GM18951 (cell line): ENCODE data around the gene RGR.

Experiments used
- POLR2A ChIP-seq: IDR thresholded peaks from 4 replicates; pipeline ENCODE4 v1.6.1; 2011; ENCODE audit warnings: mild to moderate bottlenecking; ENCODE audit not compliant: insufficient read length, insufficient read depth; ENCODE audit errors: extremely low read depth
- in situ Hi-C: fragments of 300-500 bp; cut with MboI; formaldehyde crosslinking; loops from one replicate; pipeline ENCODE4 v1.12.0; 2022; ENCODE audit warnings: low sequenced_read_pairs, mixed read lengths, inconsistent platforms; ENCODE audit not compliant: unreplicated experiment

Gene RGR

GRCh38 chr10:84254552-84255478 is 10.0 kb downstream of the RGR start:
- in situ Hi-C loops: no loop called here
- no peak for TF ChIP-seq POLR2A

DNA sequence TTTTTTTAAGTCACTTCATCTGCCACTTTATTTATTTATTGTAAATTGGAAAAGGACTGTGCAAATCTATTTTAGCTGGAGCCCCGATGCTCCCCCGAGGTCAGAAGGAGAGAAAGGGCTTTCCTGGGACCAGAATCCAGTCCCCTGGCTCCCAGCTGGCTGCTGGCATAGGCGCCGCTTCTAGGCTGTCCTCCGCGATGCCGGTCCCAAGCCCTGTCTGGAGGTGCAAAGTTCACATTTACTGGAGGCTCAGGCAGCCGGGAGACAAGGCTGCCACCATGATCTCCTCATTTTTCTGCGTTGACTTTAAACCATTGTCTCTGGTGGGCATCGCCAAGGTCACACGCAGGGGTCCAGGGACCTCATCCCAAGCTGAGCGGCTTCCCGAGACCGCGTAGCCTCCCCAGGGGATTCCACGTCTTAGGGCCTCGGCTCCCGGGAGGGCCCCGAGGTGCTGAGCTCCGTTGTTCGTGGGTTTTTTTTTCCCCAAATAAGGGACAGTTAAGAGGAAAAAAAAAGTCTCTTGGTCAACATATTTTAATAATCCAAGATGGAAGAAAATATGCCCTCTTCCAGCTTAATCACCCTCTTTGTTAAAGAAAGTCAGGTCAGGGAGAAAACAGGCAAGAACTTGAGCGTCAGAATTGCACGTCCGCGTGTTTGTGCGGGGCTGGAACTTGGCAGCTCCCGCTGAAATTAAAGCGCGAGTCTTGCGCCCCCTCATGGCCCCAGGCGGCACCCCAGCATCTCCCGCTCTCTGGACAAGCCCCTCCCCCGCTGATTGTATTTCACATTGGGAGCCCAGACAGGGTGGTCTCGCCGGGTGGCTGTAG is 11.9 kb downstream of the RGR start:
- TF ChIP-seq POLR2A: no peak
- in situ Hi-C loops: no loop called here

DNA sequence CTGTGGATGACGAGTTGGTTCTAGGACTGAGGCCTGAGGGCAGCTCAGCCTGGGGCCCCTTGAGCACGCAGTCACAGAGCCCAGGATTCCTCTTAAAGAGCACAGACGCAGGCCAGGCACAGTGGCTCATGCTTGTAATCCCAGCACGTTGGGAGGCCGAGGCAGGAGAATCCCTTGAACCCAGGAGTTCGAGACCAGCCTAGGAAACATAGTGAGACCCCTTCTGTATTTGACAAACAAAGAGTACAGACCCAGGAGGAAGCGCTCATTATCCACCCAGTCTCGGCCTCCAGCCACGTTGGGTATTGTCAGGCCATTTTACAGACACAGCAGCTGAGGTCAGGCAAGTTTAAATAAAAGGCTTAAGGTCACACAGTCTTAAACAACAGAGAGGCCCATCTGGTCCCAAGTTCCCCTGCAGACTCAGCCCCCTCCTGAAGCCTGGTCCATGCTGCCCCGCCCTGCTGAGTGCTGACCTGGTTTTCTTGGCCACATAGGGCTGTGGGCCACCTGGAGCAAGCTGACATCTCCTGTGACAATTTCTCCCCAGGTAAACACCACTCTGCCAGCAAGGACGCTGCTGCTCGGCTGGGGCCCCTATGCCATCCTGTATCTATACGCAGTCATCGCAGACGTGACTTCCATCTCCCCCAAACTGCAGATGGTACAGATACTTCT is 12.6 kb downstream of the RGR start:
- in situ Hi-C loops: no loop called here
- TF ChIP-seq POLR2A: no peak

DNA sequence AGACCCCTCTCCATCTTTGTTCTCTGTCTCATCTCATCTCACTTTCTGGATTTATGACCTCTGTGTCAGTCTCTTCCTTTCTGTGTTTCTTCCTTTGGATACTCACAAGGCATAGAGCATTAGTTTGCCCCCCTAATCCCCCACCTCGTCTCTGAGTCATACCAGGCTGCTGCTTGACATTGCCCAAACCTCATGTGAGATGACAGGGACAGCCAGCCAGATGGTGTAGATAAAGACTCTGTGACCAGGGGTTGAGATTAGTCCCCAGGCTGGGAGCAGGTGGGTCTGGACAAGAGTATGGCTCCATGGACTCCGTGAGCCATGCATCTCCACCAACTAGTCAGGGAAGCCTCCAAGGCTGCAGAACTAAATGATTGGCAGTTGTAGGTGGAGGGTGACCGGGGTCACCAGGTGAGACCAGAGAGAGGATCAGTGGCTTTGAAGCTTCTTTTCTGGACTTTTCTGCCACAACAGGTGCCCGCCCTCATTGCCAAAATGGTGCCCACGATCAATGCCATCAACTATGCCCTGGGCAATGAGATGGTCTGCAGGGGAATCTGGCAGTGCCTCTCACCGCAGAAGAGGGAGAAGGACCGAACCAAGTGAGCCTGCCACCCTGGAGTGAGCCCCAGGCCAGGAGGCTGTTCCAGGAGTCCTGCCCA is 13.3 kb downstream of the RGR start:
- TF ChIP-seq POLR2A: no peak
- in situ Hi-C loops: no loop called here

DNA sequence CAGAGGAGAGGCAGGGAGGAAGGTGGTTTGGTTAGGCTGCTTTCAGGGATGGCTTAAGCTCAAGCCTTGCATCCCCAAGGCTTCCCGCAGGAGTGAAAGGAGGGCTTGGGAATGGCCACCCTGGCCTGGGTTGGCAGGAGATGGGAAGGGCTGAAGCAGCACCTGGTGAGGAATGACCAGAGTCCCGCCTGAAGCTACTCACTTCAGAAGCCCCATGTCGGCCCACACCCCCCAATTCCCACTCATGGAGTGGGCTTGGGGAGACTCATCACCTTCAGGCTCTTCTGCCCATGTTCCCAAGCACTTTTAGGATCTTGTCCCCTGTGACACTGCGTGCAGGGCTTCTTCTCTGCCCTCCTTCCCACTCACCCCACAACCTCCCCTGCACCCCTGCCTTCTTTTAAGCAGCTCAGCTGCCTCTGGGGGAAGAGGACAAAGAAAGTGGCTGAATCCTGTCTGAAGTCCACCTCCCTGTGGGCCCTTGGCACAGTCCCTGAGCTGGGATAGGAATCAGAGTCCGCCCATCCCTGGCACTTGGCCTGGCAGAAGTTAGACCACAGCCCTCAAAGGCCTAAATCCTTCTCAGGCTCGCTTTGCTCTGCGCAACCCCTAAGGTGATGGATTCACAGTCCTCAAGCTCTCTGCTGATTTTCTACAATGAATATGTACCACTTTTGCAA is 16.5 kb downstream of the RGR start:
- no peak for TF ChIP-seq POLR2A
- in situ Hi-C loops: loop anchor here (10.0 kb wide), 2 partner anchors 103 to 273 kb away; no protein-coding TSS in a partner anchor

GRCh38 chr10:84262190-84262956 is 17.5 kb downstream of the RGR start:
- in situ Hi-C loops: loop anchor here (10.0 kb wide), 2 partner anchors 102 to 272 kb away; no protein-coding TSS in a partner anchor
- TF ChIP-seq POLR2A: no peak

GRCh38 chr10:84263716-84264115 is 18.9 kb downstream of the RGR start:
- in situ Hi-C loops: loop anchor here (10.0 kb wide), 2 partner anchors 101 to 271 kb away; no protein-coding TSS in a partner anchor
- no peak for TF ChIP-seq POLR2A

- in situ Hi-C loops: loop anchor here (10.0 kb wide), 2 partner anchors 100 to 270 kb away; no protein-coding TSS in a partner anchor
- TF ChIP-seq POLR2A: no peak
Observed at GRCh38 chr10:84264611-84265141, 19.8 kb downstream of the RGR start.

DNA sequence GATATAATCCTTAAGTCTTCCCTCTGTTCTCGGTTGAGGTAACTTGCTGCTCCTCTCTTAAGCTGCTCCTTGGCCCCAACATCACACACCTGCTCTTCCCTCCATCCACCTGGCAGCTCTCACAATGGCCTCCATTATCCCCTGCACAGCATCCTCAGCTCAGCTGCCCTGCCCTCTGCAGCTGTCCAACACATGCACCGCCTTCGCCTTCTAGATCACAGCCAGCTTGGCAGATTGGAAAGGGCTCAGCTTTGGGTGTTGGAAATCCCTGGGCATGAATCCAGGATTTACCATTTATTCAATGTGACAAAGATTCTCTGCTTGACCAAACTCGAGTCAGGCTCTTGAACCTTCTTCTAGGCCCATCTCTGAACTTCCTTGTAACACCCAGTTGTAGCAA is 20.6 kb downstream of the RGR start:
- TF ChIP-seq POLR2A: no peak
- in situ Hi-C loops: loop anchor here (10.0 kb wide), 2 partner anchors 99 to 269 kb away; no protein-coding TSS in a partner anchor

DNA sequence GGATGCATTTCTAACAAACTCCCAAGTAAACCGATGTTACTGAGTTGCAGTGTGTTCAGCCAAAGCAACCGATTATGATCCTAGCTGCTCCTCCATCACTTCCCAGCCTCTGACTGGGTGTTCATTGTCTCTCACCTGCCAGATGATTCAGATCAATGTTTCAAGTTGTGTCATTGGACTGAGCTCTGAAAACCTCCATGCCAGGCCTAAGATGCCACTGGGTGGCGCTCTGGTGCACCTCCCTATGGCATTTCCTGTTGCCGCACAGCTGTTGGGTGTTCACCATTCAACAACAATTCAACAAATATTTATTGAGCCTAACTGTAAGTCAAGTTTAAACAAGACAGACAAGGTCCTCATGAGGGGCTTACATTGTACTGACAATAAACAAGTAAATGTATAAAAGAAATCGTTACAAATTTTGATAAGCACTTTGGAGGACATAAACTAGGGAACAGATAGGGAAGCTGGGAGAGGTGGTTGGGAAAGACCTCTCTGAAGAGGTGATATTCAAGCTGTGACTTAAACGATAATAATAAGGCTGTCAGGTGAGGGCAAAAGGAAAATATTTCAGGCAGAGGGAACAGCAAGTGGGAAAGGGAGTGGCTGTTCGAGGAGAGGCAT is 22.8 kb downstream of the RGR start:
- in situ Hi-C loops: loop anchor here (10.0 kb wide), 2 partner anchors 97 to 267 kb away; no protein-coding TSS in a partner anchor
- TF ChIP-seq POLR2A: no peak
